Gastrocnemius medialis (tissue), 4 donors: ENCODE results near the gene CMTM7. TPM values are rescaled to one million over a fixed set of nuclear protein-coding genes. Genes with fewer than 3 reads are reported as not detected.

Source experiments
- ATAC-seq, 2 donors: fragments of 150-250 bp; one replicate each; pipeline ENCODE4 v1.9.1; 2016
- DNase-seq, 2 donors: peaks; one replicate each; pipeline ENCODE4 v3.0.0-alpha.2; 2019
- H3K27ac ChIP-seq, 4 donors: fragments of 200-600 bp; sonication (generic); 1 replicate in 1 of 4; 2 replicates in 3 of 4; pipeline ENCODE4 v1.5.1; 2016 to 2018; ENCODE audit warnings: mild to moderate bottlenecking in 2 of 4, moderate library complexity in 1 of 4
- H3K27me3 ChIP-seq, 3 donors: fragments of 200-600 bp; sonication (generic) in 2 of 3; 1 replicate in 1 of 3; 2 replicates in 2 of 3; pipeline versions ENCODE4 v1.5.1 to v1.6.0; 2016 to 2019; ENCODE audit warnings: mild to moderate bottlenecking in 1 of 3, moderate library complexity in 1 of 3
- H3K36me3 ChIP-seq, 2 donors: fragments of 200-600 bp; sonication (generic) in 1 of 2; one replicate each; pipeline ENCODE4 v1.5.1; 2017 to 2018
- H3K4me1 ChIP-seq, 2 donors: fragments of 200-600 bp; sonication (generic) in 1 of 2; one replicate each; pipeline ENCODE4 v1.5.1; 2016 to 2017; ENCODE audit warnings: mild to moderate bottlenecking in 2 of 2
- H3K4me3 ChIP-seq, 4 donors: fragments of 200-600 bp; sonication (generic) in 3 of 4; 1 replicate in 1 of 4; 2 replicates in 3 of 4; pipeline ENCODE4 v1.5.1; 2016 to 2019; ENCODE audit warnings: mild to moderate bottlenecking in 2 of 4
- H3K9me3 ChIP-seq, 3 donors: fragments of 200-600 bp; sonication (generic) in 2 of 3; 1 replicate in 1 of 3; 2 replicates in 2 of 3; pipeline ENCODE4 v1.5.1; 2016 to 2019
- CTCF ChIP-seq, 5 experiments: fragments of 450-650 bp in 3 of 5; fragments of 200-600 bp in 2 of 5; sonication (generic) in 2 of 5; IDR thresholded peaks in 4 of 5; conservative IDR thresholded peaks in 1 of 5; 1 replicate in 4 of 5; 2 replicates in 1 of 5; pipeline ENCODE4 v1.5.1; 2016 to 2019; ENCODE audit warnings: antibody characterized with exemption in 5 of 5, mild to moderate bottlenecking in 3 of 5, moderate library complexity in 3 of 5
- POLR2A ChIP-seq, 2 donors: fragments of 450-650 bp; IDR thresholded peaks; one replicate each; pipeline ENCODE4 v1.6.1; 2017; ENCODE audit warnings: antibody characterized with exemption in 2 of 2, mild to moderate bottlenecking in 2 of 2, moderate library complexity in 2 of 2
- in situ Hi-C, 4 donors: fragments of 200-750 bp; cut with MboI; loops; one replicate each; pipeline versions ENCODE4 v1.15.0 to v1.8.0; 2017; ENCODE audit warnings: low sequenced_read_pairs in 4 of 4
- intact Hi-C: fragments of 100-400 bp; cut with DNase I; formaldehyde crosslinking; loops from one replicate; pipeline ENCODE4 v1.15.1; 2023; ENCODE audit warnings: low total_unique reads
- total RNA-seq, 4 donors: library from RNA; depleted of rRNA; stranded (reverse); fragments of >200 nt; gene quantifications; one replicate each; pipeline versions ENCODE4 v1.1.0 to v1.2.3, GENCODE V29; 2016

Gene CMTM7
- total RNA-seq, 4 donors from 2014 or later, result 1.1 to 3.3 (median 1.7) TPM

DNA sequence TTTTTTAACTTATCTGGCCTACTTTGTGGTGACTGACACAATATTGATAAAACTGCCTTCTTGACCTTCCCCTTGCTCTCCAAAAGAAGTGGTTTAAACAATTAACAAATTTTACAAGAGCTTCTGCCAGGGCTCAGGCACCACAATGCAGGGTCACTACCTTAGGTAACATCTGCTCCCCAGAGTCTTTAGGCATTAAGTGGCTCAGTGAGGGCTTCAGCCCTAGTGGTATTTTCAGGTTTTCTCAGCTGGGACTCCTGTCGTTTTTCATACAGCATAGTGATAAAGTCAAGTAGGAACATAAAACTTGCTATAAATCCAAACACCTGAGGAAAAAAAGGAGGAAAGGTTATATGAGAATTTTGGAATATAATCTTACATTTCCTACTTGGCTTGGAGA, 92.1 kb downstream of the CMTM7 start:
- Histone ChIP-seq H3K4me1 (no peaks in the 10 kb centered on the region), H3K27me3 (no peaks in the 10 kb centered on the region), H3K27ac (no peak overlapping the region), H3K36me3 (peaks cover 0 to 5% of the 10 kb centered on the region in 2 donors), H3K4me3 (no peak overlapping the region), H3K9me3 (no peaks in the 10 kb centered on the region)
- DNase-seq (no peak), ATAC-seq (no peak)
- TF ChIP-seq CTCF (IDR thresholded peaks at IDR 0.05 in 4 of 5, conservative IDR thresholded peaks at IDR 0.05 in 1 of 5) (no peak), POLR2A (IDR thresholded peaks at IDR 0.05) (no peak)
- intact Hi-C loops (no loop called here), in situ Hi-C loops (no loop called here)

DNA sequence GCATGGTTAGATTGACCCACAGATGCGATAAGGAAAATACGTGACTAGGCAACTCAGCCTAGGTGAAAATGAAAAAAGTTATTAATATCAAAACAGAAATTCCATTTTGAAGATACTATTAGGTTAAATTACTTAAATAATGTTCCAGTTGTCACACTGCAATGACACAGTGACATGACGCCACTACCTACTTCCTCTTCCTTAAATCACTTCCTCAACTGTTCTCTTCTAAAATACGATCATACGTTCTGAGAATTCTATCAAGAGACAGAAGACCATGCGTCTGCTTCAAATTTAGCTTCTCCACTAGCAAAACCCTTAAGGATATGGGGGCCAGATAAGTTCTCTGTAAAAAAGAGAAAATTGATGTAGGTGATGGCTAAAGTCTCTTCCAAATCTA, 92.8 kb downstream of the CMTM7 start:
- Histone ChIP-seq H3K4me1 (no peaks in the 10 kb centered on the region), H3K9me3 (no peaks in the 10 kb centered on the region), H3K27me3 (no peaks in the 10 kb centered on the region), H3K27ac (no peak overlapping the region), H3K4me3 (no peak overlapping the region), H3K36me3 (peaks cover 0 to 5% of the 10 kb centered on the region in 2 donors)
- intact Hi-C loops, result no loop called here
- DNase-seq (no peak), ATAC-seq (no peak)
- TF ChIP-seq CTCF (IDR thresholded peaks at IDR 0.05 in 4 of 5, conservative IDR thresholded peaks at IDR 0.05 in 1 of 5) (no peak), POLR2A (IDR thresholded peaks at IDR 0.05) (no peak)
- in situ Hi-C loops, result no loop called here

- Histone ChIP-seq H3K27me3 (no peaks in the 10 kb centered on the region), H3K27ac (no peak overlapping the region), H3K36me3 (peaks cover 0 to 2% of the 10 kb centered on the region in 2 donors), H3K4me1 (no peaks in the 10 kb centered on the region), H3K9me3 (no peaks in the 10 kb centered on the region), H3K4me3 (no peak overlapping the region)
- TF ChIP-seq POLR2A (IDR thresholded peaks at IDR 0.05) (no peak), CTCF (IDR thresholded peaks at IDR 0.05 in 4 of 5, conservative IDR thresholded peaks at IDR 0.05 in 1 of 5) (no peak)
- ATAC-seq (no peak), DNase-seq (no peak)
- intact Hi-C loops (no loop called here), in situ Hi-C loops (no loop called here)
These were observed 96.3 kb downstream of the CMTM7 start for GRCh38 chr3:32487781-32488473.

DNA sequence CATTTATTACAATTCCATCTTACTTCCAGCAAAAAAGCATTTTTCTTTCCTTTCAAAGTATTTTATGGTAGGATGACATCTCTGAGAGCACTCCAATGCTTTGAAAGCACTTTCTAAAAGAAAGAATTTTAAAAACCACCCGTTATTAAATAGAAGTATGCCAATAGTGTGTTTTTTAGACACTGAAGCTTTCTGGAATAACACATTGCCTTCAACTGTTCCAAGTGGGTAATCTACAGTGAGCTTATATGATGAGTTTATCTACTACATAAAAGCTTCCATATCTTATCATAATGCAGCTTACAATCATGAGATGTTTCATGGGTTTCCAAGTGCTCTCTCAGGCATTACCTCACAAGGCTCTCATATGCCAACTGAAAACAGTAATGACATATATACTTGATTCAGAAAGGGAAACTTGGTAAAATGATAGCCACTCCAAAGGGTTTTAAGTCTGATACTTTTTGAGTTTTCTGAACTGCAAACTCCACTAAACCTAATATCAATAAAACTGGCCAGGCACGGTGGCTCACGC, 96.9 kb downstream of the CMTM7 start:
- DNase-seq, result no peak
- TF ChIP-seq POLR2A (IDR thresholded peaks at IDR 0.05) (no peak), CTCF (IDR thresholded peaks at IDR 0.05 in 4 of 5, conservative IDR thresholded peaks at IDR 0.05 in 1 of 5) (no peak)
- intact Hi-C loops (no loop called here), in situ Hi-C loops (no loop called here)
- Histone ChIP-seq H3K36me3 (no peaks in the 10 kb centered on the region), H3K4me1 (no peaks in the 10 kb centered on the region), H3K27me3 (no peaks in the 10 kb centered on the region), H3K4me3 (no peak overlapping the region), H3K9me3 (no peaks in the 10 kb centered on the region), H3K27ac (no peak overlapping the region)
- ATAC-seq, result no peak
